NCI-H524 treated with DMSO at 0.1 percent for 48 hours (cell line): ENCODE measurements around the gene RBPJ.
"Not testable (repeated sequence)": the region's sequence is repeated elsewhere in the genome, so short reads cannot be mapped to it uniquely, and the experiment has no call there.

Experiments used
- DNase-seq: peaks from one replicate; lab custom pipeline; 2025; lab: John Stamatoyannopoulos, UW

RBPJ gene

GRCh38 chr4:26302031-26302899 lies 18.5 kb upstream of the RBPJ start:
- no peak for DNase-seq

DNA sequence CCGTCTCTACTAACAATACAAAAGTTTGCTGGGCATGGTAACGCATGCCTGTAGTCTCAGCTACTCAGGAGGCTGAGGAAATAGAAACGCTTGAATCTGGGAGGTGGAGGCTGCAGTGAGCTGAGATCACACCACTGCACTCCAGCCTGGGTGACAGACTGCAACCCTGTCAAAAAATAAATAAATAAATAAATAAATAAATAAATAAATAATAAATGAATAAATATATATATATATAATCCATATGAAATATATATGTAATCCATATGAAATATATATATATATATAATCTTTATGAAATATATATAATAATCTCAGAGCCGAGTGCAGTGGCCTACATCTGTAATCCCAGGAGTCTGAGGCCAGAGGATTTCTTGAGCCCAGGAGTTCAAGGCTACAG lies 17.8 kb upstream of the RBPJ start:
- DNase-seq = no peak

DNA sequence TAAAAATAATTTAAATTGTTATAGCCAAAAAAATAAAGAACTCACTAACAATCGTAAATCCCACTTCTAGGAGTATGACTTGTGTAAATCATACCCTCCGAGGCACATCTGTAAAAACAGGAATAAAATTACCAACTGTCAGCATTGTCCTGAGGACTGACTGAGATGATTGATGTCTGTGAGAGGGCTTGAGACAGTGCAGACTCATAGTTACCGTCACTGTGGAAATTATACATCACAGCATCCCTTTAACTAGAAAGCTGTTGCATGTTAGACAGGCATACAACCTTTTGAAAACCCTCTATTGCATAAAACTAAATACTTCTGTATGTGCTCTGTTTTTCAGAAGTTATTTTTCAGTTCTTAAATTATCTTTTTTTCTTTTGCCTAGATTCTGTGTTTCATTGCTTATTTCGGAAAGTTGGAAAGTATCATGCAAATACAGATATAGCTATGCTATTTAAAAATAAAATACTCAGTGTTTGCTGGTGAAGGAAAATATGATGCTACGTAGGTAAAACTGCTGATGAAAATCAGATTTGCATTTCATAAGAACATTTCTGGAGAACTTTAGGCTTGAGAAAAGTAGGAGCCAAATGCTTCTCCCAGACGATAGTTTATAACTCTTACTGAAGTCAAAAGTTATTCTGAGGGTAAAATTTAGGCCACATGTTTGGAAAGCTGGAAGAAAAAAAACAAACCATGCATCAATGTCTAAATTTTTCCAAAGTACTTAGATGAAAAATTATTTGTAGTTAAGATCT lies 13.6 kb upstream of the RBPJ start:
- no peak for DNase-seq

- DNase-seq = no peak
These were observed 12.2 kb upstream of the RBPJ start for GRCh38 chr4:26308568-26308967.

- no peak for DNase-seq
These were observed 10.6 kb upstream of the RBPJ start for GRCh38 chr4:26310264-26310663.

DNA sequence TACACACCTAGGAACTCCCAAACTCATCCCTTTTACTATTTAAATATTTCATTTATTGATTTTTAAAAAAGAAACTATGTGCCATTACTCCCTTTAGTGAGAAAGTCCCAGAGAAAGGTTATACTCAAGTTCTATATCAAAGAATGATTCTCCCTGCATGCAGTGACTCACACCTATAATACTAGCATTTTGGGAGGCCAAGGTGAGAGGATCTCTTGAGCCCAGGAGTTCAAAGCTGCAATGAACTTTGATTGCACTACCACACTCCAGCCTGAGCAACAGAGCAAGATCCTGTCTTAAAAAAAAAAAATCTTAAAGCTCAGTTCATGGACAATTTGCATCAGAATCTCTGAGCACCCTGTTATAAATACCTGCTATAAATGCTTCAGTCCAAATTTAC lies 9.2 kb upstream of the RBPJ start:
- DNase-seq = no peak

DNA sequence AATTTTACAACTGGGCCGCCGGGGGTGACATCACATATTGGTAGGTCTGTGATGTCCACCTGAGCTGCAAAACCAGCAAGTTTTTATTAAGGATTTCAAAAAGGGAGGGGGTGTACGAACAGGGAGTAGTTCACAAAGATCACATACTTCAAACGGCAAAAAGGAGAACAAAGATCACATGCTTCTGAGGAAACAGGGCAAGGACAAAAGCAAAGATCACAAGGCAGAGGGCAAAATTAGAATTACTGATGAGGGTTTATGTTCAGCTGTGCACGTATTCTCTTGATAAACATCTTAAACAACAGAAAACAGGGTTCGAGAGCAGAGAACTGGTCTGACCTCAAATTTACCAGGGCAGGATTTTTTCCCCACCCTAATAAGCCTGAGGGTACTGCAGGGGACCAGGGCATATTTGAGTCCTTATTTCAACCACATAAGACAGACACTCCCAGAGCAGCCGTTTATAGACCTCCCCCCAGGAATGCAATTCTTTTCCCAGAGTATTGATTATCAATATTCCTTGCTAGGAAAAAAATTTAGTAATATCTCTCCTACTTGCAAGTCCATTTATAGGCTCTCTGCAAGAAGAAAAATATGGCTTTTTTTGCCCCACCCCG lies 5.4 kb upstream of the RBPJ start:
- not testable (repeated sequence) for DNase-seq

GRCh38 chr4:26317766-26318165 lies 3.0 kb upstream of the RBPJ start:
- DNase-seq = no peak

DNA sequence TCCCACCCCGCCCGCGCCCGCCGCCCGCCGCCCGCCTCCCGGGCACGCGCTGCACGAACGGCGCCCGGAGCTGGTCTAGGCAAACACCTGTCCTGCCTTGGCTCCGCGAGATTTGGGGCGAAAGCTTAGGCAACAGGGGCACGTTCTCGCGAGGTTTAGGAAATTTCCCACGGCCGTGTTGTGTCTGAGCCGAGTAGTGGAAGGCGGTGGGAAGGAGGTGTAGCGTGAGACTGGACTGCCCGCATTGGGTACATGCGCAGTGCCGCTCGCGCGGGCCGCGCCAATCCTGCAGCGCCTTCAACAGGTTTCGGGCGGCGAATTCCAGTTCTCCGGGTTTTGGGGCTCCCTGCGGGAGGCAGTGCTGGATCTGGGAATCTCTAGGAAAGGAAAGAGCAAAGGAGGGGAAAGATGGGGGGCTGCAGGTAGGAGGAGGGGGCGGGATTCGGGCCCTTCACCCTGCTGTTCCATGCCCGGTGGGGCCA lies 1.3 kb upstream of the RBPJ start:
- DNase-seq = peak; percentile 97

DNA sequence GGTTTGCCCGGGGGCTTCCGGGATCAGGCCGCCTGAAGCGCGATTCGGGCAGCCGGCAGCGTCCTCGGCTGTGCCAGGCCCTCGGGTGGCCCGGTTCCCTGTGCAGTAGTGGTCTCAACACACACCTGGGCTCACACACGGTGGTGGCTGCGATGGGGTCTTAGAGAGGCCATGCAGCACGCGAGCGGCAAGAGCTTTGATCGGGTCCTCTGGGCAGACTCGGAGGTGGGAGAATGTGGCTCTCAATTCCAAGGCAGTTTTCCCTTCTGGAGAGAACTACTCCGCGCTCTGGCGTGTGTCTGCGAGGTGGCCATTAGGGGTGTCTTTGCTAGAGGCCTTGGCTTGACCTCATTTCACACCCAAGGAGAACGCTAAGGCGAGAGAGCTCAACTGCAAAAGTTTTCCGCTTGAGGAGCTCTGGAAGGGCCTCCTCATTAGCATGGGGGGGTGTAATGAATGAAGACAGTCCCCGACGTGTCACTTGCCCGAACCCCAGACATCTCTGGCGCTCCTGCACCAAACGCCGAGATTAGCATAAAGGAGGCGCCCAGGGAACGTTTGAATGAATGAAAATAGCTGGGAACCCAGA lies 771 bp upstream of the RBPJ start:
- no peak for DNase-seq

DNA sequence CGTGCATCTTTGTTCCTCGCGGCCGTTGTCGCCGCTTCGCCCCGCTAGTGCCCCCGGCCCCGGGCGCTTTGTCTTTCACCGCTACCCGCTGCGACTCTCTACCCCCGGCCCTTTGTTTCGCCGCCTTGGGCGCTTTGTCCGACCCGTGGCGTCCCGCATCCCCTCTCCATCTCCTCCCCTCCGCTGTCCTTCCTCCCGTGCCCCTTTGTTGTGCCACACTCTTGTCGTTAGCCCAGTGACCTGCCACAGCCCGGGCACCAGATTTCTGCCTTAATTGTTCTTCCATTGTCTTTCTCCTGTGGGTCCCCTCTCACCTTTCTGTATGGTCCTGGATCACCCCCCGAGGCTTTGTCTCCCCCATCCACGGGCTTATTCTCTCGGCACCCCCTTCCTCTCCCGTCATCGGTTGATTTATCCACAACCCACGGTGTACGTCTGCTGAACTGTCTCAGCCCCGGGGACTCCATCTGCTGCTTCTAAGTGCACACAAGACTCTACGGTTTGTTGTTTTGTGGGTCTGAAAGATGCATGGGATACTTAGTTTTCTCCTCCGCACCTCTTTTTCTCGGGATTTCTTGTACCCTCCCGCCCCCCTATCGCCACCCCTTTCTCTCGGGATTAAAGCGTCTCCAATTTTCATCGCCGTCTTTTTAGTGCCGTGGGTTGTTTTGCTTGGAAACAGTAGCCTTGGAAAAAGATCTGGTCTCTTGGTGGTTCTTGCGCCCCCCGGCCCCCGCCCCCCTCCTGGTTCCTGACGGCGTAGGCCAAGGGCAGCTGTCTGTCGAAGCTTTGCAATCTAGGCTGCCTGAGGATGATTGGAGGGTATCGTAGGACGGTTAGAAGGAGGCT lies 783 bp downstream of the RBPJ start:
- DNase-seq = peak; percentile 18

DNA sequence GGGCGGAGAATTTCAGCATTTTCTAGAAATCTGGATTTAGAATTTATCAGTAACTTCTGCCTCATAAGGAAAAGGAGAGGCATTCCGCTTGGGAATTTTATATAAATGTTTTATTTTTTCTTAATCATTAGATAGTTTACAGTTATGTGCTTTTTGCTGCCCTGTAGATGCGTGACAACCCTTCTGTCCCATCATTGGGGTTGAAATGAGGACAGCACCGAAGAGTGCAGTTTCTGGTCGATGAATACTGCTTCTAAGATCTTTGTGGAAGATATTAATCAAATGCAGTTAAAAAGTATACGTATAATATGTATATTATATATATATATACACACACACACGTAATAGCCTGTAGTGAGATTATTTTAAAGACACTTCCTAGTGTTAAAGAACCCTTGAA lies 1.5 kb downstream of the RBPJ start:
- DNase-seq = no peak

DNA sequence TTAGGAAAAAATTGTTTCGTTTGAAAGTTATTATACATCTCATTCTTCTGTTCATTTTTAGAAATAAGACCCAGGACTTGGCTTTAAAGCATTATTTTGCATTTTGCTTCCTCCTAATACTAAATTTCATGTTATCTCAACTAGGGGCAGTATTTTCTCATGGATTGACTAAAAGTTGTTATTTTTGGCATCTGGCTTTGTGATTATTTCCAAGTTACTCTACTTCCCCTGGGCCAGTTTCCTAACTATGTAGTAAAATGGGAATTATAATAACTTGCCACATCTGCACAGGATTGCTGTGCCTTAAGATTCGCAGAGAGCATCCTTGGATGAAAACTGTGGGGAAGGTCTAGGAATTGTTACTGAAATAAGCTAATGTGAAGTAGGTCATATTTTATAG lies 3.0 kb downstream of the RBPJ start:
- no peak for DNase-seq

GRCh38 chr4:26325191-26325590 lies 4.4 kb downstream of the RBPJ start:
- no peak for DNase-seq

DNA sequence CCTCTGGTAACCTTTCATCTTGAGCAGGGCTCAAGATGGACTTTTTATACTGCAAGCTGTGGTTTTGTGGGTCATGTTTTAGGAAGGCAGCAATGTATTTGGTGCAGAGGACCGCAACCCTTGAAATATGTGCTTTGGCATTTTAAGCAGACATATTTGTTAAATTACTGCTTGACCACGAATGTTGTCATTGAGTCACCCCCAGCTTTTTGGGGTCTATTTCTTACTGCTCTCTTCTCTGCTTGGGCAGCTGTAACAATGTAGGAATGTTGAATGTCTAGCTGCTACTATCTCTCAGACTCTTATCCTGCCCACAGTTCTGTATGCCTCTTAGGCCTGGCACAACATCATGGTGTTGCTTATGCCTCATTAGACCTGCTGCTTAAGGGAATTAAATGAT lies 6.0 kb downstream of the RBPJ start:
- no peak for DNase-seq

DNA sequence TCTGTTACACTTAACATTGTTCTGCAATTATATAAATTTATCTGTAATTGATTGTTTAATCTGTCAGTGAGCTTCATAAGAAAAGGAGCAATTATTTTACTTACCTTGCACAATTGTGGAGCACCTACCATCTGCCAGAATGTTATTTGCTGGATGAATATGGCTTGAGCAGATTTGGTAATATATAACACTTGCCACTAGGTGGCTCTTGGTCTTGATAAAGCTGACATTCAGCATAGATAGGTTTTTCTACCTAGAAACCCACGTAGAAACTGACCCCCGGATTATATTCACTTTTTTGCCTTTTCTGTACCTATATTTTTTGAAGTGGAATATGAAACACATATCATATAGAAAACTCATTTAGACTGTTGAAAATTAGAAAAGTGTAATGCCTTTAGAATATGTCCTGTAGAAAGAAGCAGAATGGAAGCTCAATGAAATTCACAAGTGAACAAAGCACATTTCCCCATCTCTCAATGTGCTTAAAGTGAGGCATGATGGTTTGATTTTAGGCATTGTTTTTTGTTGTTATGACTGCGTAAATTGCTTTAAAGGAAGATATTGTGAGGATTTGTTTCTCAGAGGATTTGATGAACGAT lies 9.5 kb downstream of the RBPJ start:
- DNase-seq = peak; percentile 51

GRCh38 chr4:26330946-26331345 lies 10.1 kb downstream of the RBPJ start:
- DNase-seq = no peak

- no peak for DNase-seq
These were observed 10.7 kb downstream of the RBPJ start for GRCh38 chr4:26331380-26331950.

DNA sequence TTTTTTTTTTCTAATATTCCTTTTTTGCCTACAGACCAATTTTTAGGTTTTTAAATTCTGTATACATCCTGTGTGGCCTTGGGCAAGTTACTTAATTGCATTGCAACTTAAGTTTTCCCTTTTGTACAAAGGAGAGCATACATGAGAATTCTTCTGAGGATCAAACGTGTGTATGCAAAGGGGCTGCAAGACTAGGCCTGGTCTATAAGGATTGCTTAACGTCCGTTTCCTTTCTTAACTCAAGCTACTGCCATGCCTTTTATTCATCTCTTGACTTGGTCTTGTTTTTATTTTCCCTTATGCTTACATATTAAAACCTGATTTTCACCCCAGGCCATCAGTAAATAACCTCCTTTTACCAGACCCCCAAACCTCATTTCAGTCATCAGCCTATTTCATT lies 13.6 kb downstream of the RBPJ start:
- DNase-seq = no peak

DNA sequence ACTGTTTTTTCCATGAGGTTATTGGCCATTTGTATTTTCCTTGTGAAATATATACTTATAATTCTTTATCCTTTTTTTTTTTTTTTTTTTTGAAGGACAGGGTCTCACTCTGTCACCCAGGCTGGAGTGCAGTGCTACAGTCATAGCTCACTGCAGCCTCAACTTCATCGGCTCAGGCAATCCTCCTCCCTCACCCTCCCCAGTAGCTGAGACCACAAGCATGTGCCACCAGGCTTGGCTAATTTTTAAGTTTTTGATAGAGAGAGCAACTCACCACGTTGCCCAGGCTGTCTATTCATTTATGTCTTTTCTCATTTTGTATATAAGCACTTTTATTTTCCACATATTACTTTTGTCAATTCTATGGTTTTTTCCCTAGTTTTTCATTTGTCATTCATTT lies 16.8 kb downstream of the RBPJ start:
- no peak for DNase-seq
